Astrocyte of the cerebellum (primary cell): Measurements from ENCODE around the gene BYSL.

ENCODE experiments used
- DNase-seq: peaks from one replicate; pipeline ENCODE4 v3.0.0-alpha.2; 2011; ENCODE audit warnings: low read depth
- H3K4me3 ChIP-seq: 2 replicates; pipeline ENCODE4 v1.5.1; 2011; ENCODE audit warnings: mild to moderate bottlenecking, low read depth, low read length, moderate library complexity
- CTCF ChIP-seq: IDR thresholded peaks from 2 replicates; pipeline ENCODE4 v1.5.1; 2012; ENCODE audit warnings: low read length, low read depth, moderate library complexity, mild to moderate bottlenecking; ENCODE audit errors: missing control alignments
- in situ Hi-C: cut with HindIII; loops from 2 replicates; pipeline ENCODE4 v1.10.0; 2017; ENCODE audit warnings: low sequenced_read_pairs

BYSL gene

GRCh38 chr6:41954668-41955067 is 33.4 kb downstream of the BYSL start:
- TF ChIP-seq CTCF: no peak
- DNase-seq: no peak
- in situ Hi-C loops: no loop called here
- H3K4me3 ChIP-seq: no peak overlapping the region

DNA sequence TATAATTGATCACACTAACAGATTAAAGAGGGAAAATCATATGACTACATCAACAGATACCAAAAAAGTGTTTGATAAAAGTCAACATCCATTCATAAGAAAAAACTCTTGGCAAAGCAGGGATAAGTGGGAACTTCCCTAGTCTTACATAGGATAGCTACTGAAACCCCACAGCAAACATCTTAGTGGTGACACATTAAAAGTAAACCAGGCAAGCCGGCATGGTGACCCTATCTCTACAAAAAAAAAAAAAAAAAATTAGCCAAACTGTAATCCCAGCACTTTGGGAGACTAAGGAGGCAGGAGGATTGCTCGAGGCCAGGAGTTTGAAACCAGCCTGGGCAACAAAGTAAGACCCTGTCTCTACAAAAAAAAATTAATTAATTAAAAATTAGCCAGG is 34.1 kb downstream of the BYSL start:
- no peak for DNase-seq
- H3K4me3 ChIP-seq: no peak overlapping the region
- in situ Hi-C loops: no loop called here
- TF ChIP-seq CTCF: no peak

DNA sequence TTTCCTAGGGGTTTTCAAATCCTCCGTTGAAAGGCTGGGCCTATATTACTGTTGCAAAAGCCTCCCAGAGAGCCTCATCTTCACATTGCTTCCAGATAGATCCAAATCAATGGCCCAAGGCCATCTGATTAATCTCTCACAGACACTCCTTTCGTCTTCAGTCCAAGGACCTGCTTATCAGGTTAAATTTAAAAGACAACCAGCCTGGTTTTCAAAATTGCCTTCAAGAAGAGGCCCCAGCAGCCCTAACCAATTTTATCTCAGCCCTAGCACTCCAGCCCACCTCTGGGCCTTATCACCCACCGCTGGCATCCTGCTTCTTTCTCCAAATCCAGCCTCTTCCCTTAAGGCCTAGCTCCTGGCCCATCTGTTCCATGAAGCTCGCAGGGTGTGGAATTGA is 35.8 kb downstream of the BYSL start:
- no peak for TF ChIP-seq CTCF
- in situ Hi-C loops: no loop called here
- no peak for DNase-seq
- no peak overlapping the region for H3K4me3 ChIP-seq

DNA sequence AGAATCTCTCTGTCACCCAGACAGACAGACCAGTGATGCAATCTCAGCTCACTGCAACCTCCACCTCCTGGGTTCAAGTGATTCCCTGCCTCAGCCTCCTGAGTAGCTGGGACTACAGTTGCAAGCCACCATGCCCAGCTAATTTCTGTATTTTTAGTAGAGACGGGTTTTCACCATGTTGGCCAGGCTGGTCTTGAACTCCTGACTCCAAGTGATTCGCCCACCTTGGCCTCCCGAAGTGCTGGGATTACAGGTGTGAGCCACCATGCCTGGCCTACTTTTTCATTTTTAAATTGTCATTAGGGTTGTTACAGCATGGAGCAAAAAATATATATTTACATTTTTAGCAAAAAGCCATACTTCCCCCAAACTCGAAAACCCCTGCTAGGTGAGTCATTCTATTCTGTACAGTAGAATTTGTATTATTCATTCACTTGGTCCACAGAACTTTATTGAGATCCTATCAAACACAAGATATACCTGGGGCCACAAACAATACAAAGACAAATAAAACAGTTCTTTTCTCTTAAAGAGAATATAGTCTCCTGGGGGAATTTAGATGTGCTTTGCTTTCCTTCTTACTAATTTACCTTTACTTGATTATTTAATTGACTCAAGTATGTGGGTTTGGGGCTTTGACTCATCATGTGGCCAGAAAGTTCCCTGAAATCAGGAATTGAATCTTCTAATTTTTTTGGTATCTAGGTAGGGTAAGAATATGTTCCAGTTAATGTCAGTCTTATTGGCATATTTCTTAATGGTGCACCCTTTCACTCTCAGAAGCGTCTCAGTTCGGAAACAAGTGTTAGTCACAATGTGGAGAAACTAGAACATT is 36.9 kb downstream of the BYSL start:
- in situ Hi-C loops: no loop called here
- H3K4me3 ChIP-seq: no peak overlapping the region
- TF ChIP-seq CTCF: no peak
- no peak for DNase-seq

GRCh38 chr6:41960028-41960427 is 38.7 kb downstream of the BYSL start:
- in situ Hi-C loops: no loop called here
- no peak for TF ChIP-seq CTCF
- DNase-seq: no peak
- H3K4me3 ChIP-seq: no peak overlapping the region

DNA sequence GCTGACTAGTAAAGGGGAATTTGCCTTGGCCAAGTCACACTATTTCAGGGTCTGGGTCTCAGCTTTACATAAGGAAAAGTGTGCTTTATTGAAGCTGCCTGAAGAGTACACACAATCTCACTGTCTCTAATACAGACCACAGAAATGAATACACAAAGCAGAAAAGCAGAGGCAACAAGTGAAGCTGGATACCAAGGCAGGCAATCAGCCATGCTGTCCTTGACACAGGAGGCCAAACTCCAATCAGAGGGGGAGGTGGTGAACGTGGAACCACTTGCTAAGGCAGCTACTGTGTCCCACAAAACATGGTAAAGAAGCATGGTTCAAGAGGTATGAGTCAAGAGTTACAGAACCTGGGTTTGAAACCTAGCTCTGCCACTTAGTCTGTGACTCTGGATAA is 42.1 kb downstream of the BYSL start:
- no peak overlapping the region for H3K4me3 ChIP-seq
- no peak for DNase-seq
- in situ Hi-C loops: no loop called here
- TF ChIP-seq CTCF: no peak
